ENCODE data around the gene ZNF519.

GRCh38 chr18:14122097-14122496 is 10.1 kb downstream of the ZNF519 start:
- TF ChIP-seq CTCF (IDR thresholded peaks at IDR 0.05 in 4 of 5, conservative IDR thresholded peaks at IDR 0.05 in 1 of 5) (no peak), POLR2A (IDR thresholded peaks at IDR 0.05) (no peak)
